Measurements from ENCODE around the gene UST. TPM values are rescaled to one million over a fixed set of nuclear protein-coding genes. Genes with fewer than 3 reads are reported as not detected.

Gene UST
- total and polyA plus RNA-seq, 9 of the 15 experiments (the other 6 are each of a cell fraction or from before 2014, with no cell fraction given): 0.04 to 0.10 TPM; not detected in 7

GRCh38 chr6:149118737-149119653 lies 372.2 kb downstream of the UST start (continued):
- TF ChIP-seq, protein P1, sequence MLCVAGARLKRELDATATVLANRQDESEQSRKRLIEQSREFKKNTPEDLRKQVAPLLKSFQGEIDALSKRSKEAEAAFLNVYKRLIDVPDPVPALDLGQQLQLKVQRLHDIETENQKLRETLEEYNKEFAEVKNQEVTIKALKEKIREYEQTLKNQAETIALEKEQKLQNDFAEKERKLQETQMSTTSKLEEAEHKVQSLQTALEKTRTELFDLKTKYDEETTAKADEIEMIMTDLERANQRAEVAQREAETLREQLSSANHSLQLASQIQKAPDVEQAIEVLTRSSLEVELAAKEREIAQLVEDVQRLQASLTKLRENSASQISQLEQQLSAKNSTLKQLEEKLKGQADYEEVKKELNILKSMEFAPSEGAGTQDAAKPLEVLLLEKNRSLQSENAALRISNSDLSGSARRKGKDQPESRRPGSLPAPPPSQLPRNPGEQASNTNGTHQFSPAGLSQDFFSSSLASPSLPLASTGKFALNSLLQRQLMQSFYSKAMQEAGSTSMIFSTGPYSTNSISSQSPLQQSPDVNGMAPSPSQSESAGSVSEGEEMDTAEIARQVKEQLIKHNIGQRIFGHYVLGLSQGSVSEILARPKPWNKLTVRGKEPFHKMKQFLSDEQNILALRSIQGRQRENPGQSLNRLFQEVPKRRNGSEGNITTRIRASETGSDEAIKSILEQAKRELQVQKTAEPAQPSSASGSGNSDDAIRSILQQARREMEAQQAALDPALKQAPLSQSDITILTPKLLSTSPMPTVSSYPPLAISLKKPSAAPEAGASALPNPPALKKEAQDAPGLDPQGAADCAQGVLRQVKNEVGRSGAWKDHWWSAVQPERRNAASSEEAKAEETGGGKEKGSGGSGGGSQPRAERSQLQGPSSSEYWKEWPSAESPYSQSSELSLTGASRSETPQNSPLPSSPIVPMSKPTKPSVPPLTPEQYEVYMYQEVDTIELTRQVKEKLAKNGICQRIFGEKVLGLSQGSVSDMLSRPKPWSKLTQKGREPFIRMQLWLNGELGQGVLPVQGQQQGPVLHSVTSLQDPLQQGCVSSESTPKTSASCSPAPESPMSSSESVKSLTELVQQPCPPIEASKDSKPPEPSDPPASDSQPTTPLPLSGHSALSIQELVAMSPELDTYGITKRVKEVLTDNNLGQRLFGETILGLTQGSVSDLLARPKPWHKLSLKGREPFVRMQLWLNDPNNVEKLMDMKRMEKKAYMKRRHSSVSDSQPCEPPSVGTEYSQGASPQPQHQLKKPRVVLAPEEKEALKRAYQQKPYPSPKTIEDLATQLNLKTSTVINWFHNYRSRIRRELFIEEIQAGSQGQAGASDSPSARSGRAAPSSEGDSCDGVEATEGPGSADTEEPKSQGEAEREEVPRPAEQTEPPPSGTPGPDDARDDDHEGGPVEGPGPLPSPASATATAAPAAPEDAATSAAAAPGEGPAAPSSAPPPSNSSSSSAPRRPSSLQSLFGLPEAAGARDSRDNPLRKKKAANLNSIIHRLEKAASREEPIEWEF (CRISPR knock-in tag; IDR thresholded peaks at IDR 0.05): peak; percentile 92
- TF ChIP-seq C11orf30 (IDR thresholded peaks at IDR 0.05; ENCODE audit: low read depth): peak; percentile 49
- TF ChIP-seq, protein P2, sequence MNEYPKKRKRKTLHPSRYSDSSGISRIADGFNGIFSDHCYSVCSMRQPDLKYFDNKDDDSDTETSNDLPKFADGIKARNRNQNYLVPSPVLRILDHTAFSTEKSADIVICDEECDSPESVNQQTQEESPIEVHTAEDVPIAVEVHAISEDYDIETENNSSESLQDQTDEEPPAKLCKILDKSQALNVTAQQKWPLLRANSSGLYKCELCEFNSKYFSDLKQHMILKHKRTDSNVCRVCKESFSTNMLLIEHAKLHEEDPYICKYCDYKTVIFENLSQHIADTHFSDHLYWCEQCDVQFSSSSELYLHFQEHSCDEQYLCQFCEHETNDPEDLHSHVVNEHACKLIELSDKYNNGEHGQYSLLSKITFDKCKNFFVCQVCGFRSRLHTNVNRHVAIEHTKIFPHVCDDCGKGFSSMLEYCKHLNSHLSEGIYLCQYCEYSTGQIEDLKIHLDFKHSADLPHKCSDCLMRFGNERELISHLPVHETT (CRISPR knock-in tag; conservative IDR thresholded peaks at IDR 0.05 in 1 of 2, IDR thresholded peaks at IDR 0.05 in 1 of 2): 0 out of 4 replicates have a peak, but pooled peaks of 1 of the 2 experiments have one; percentile 24
- no peak for TF ChIP-seq CBX2 (IDR thresholded peaks at IDR 0.05; ENCODE audit: insufficient read depth, low read length, poor library complexity, severe bottlenecking)
- TF ChIP-seq NFIC (IDR thresholded peaks at IDR 0.05): peak; percentile 46; the same call in 1 of the 2 replicates
- peak; percentile 99 for TF ChIP-seq DPF2 (IDR thresholded peaks at IDR 0.05)
- TF ChIP-seq, protein P3, sequence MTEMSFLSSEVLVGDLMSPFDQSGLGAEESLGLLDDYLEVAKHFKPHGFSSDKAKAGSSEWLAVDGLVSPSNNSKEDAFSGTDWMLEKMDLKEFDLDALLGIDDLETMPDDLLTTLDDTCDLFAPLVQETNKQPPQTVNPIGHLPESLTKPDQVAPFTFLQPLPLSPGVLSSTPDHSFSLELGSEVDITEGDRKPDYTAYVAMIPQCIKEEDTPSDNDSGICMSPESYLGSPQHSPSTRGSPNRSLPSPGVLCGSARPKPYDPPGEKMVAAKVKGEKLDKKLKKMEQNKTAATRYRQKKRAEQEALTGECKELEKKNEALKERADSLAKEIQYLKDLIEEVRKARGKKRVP (CRISPR knock-in tag; IDR thresholded peaks at IDR 0.05): no peak
- no peak for TF ChIP-seq ZNF253 (CRISPR knock-in tag; conservative IDR thresholded peaks at IDR 0.05)
- TF ChIP-seq SMAD3 (CRISPR knock-in tag; conservative IDR thresholded peaks at IDR 0.05): no peak
- TF ChIP-seq GATA2 (CRISPR knock-in tag; IDR thresholded peaks at IDR 0.05): no peak
- peak; percentile 99 for TF ChIP-seq ZNF384 (IDR thresholded peaks at IDR 0.05; ENCODE audit: low read depth, low read length)
- no peak for TF ChIP-seq EGR1 (conservative IDR thresholded peaks at IDR 0.05)
- TF ChIP-seq ZNF133 (CRISPR knock-in tag; IDR thresholded peaks at IDR 0.05): no peak
